ENCODE measurements around the gene TNFSF11.

DNA sequence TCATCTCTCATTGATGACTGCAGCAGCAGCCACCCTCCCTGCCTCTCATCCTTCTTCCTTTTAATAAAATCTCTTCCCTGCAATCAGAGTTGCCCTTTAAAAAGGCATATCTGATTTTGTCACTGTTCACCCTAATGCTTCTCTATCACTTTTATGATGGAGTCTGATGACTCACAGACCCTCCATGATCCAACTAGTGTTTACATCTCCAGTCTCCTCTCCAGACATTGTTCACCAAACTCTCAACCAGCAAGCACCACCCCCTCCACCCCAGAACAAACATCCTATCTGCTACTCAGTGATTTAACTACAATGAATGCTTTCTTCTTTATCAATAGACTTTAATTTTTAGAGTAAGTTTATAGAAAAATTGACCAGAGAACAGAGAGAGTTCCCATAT lies 59.5 kb downstream of the TNFSF11 start:
- TF ChIP-seq CTCF (conservative IDR thresholded peaks at IDR 0.05; ENCODE audit: low read length) (no peak), EZH2phosphoT487 (IDR thresholded peaks at IDR 0.05; ENCODE audit: borderline replicate concordance) (no peak)

All from Loucy (cell line).